Right atrium auricular region (tissue), 2 donors: ENCODE measurements around the gene MESD. TPM values are rescaled to one million over a fixed set of nuclear protein-coding genes. Genes with fewer than 3 reads are reported as not detected.

Experiments used
- DNase-seq: peaks from one replicate; pipeline ENCODE4 v3.0.0-alpha.2; 2019; ENCODE audit warnings: low spot score
- H3K27ac ChIP-seq, 2 donors: fragments of 200-600 bp; sonication (generic); 1 replicate in 1 of 2; 2 replicates in 1 of 2; pipeline ENCODE4 v1.5.1; 2016 to 2019
- H3K27me3 ChIP-seq, 2 donors: fragments of 200-600 bp; sonication (generic); one replicate each; pipeline versions ENCODE4 v1.5.1 to v1.6.0; 2017 to 2019
- H3K36me3 ChIP-seq: fragments of 200-600 bp; sonication (generic); one replicate; pipeline ENCODE4 v1.5.1; 2016
- H3K4me1 ChIP-seq, 2 donors: fragments of 200-600 bp; sonication (generic); one replicate each; pipeline versions ENCODE4 v1.5.1 to v1.6.0; 2017 to 2019
- H3K4me3 ChIP-seq, 2 donors: fragments of 200-600 bp; sonication (generic); 1 replicate in 1 of 2; 2 replicates in 1 of 2; pipeline ENCODE4 v1.5.1; 2017 to 2019; ENCODE audit warnings: mild to moderate bottlenecking in 1 of 2, moderate library complexity in 1 of 2
- H3K9me3 ChIP-seq, 2 donors: fragments of 200-600 bp; sonication (generic); one replicate each; pipeline ENCODE4 v1.5.1; 2019
- total RNA-seq, 2 donors: library from RNA; depleted of rRNA; stranded (reverse); fragments of >200 nt; gene quantifications; one replicate each; pipeline ENCODE4 v1.1.0, GENCODE V29; 2016
- TF ChIP-seq, protein P1 (sequence below), 2 donors: fragments of 200-600 bp; sonication (generic); IDR thresholded peaks; one replicate each; pipeline ENCODE4 v1.5.1; 2019; ENCODE audit warnings: antibody characterized with exemption in 2 of 2

MESD gene
- total RNA-seq, 2 donors from 2014 or later, result 11.3 to 14.5 TPM

DNA sequence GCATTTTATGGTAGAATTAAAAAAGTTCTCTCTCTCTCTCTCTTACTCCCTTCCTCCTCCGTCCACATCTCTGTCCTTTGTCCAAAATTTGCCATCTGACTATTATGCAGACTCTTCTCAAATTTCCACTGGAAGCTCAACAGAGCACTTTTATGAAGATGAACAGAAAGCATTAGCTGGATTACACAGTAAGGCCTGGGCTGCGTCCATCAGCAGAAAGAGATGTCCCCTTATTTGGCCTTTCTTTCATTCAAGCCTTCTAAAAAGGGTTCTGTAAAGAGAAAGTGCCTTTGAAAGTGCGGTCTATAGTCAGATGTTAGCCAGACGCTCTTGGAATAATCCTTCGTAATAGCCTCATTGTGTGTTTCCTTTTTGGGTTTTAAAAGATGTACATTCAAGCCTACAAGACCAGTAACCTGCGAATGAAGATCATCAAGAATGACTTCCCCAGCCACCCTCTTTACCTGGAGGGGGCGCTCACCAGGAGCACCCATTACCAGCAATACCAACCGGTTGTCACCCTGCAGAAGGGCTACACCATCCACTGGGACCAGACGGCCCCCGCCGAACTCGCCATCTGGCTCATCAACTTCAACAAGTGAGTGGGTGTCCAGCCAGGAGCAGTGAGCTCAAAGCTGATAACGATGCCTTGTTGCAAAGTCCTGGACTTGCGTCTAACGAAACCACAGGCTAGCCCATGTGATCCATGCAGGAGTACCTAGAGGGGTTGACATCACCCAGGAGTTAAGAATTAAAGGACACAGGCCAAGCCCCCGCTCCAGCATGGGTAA is 53.1 kb downstream of the MESD start:
- TF ChIP-seq, protein P1, sequence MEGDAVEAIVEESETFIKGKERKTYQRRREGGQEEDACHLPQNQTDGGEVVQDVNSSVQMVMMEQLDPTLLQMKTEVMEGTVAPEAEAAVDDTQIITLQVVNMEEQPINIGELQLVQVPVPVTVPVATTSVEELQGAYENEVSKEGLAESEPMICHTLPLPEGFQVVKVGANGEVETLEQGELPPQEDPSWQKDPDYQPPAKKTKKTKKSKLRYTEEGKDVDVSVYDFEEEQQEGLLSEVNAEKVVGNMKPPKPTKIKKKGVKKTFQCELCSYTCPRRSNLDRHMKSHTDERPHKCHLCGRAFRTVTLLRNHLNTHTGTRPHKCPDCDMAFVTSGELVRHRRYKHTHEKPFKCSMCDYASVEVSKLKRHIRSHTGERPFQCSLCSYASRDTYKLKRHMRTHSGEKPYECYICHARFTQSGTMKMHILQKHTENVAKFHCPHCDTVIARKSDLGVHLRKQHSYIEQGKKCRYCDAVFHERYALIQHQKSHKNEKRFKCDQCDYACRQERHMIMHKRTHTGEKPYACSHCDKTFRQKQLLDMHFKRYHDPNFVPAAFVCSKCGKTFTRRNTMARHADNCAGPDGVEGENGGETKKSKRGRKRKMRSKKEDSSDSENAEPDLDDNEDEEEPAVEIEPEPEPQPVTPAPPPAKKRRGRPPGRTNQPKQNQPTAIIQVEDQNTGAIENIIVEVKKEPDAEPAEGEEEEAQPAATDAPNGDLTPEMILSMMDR (IDR thresholded peaks at IDR 0.05), result no peak
- no peak overlapping the region for H3K27ac ChIP-seq

DNA sequence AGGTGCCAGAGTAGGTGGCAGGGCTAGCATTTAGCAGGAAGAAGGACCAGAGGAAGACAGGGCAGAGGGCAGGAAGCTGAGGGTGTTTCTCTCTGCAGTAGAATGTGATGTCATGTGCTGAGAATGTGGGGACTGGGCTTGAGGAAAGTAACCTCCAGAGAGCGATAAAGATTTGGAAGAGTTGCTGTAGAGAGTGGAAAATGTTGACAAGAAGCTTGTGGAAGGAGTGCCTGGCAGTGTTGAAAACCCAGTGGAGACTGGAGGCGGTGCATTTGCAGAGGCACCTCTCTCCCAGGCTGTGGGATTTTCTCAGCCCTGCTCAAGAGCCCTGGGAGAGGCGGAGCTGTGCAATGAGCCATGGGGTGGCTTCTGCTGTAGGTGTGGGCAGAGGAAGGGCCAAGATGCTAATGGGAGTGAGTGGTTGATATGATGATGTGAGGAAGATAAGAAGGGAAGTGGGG is 54.8 kb downstream of the MESD start:
- TF ChIP-seq, protein P1 (IDR thresholded peaks at IDR 0.05), result no peak
- DNase-seq, result no peak
- Histone ChIP-seq H3K36me3 (no peaks in the 10 kb centered on the region), H3K4me1 (peaks cover 0 to 3% of the 10 kb centered on the region in 2 donors), H3K4me3 (no peak overlapping the region), H3K27ac (peak overlapping the region; percentile 19 to 61), H3K9me3 (no peaks in the 10 kb centered on the region), H3K27me3 (no peaks in the 10 kb centered on the region)

More for the DNA sequence above, 53.1 kb downstream of the MESD start:
- no peaks in the 10 kb centered on the region for H3K36me3 ChIP-seq
- H3K4me1 ChIP-seq, result peaks cover 0 to 3% of the 10 kb centered on the region in 2 donors
- DNase-seq, result no peak
- no peaks in the 10 kb centered on the region for H3K9me3 ChIP-seq
- no peak overlapping the region for H3K4me3 ChIP-seq
- no peaks in the 10 kb centered on the region for H3K27me3 ChIP-seq

DNA sequence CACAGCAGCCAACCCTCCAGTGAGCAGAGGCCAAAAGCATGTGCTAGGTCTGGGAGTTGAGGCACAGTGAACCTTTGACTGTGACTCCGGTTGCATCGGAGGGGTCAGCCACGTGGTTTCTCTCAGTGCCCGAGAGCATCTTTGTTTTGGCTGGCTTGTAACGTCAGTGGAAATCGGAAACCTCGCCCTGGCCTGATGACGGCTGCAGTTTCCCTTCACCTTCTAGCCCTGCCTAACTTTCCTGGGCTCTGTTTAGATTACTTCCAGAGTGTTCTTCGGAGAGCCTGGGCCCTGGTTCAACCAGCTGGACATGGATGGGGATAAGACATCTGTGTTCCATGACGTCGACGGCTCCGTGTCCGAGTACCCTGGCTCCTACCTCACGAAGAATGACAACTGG is 56.6 kb downstream of the MESD start:
- Histone ChIP-seq H3K9me3 (no peaks in the 10 kb centered on the region), H3K36me3 (no peaks in the 10 kb centered on the region), H3K4me1 (peaks cover 0 to 3% of the 10 kb centered on the region in 2 donors), H3K27ac (peak overlapping the region; percentile 53 to 61), H3K4me3 (no peak overlapping the region), H3K27me3 (no peaks in the 10 kb centered on the region)
- TF ChIP-seq, protein P1 (IDR thresholded peaks at IDR 0.05), result no peak
- peak; percentile 85 for DNase-seq

DNA sequence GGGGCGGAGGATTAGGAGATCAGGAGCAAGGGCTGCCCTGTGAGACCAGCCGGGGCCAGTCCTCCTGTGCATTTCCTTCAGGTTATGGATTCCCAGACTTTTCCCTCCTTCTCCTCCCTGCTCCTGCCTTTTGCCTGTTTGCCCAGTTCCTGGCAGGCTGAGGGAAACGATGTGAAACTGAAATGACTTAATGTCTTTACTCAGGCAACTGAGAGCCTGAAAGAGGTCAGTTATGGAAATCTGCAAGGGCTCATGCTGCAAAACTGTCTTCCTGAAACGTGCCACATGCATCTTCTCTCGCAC is 57.2 kb downstream of the MESD start:
- H3K27ac ChIP-seq, result peak overlapping the region; percentile 53 to 61
- TF ChIP-seq, protein P1 (IDR thresholded peaks at IDR 0.05), result no peak
- H3K36me3 ChIP-seq, result no peaks in the 10 kb centered on the region
- H3K4me1 ChIP-seq, result peaks cover 0 to 3% of the 10 kb centered on the region in 2 donors
- no peak for DNase-seq
- no peaks in the 10 kb centered on the region for H3K27me3 ChIP-seq
- H3K4me3 ChIP-seq, result no peak overlapping the region
- no peaks in the 10 kb centered on the region for H3K9me3 ChIP-seq

DNA sequence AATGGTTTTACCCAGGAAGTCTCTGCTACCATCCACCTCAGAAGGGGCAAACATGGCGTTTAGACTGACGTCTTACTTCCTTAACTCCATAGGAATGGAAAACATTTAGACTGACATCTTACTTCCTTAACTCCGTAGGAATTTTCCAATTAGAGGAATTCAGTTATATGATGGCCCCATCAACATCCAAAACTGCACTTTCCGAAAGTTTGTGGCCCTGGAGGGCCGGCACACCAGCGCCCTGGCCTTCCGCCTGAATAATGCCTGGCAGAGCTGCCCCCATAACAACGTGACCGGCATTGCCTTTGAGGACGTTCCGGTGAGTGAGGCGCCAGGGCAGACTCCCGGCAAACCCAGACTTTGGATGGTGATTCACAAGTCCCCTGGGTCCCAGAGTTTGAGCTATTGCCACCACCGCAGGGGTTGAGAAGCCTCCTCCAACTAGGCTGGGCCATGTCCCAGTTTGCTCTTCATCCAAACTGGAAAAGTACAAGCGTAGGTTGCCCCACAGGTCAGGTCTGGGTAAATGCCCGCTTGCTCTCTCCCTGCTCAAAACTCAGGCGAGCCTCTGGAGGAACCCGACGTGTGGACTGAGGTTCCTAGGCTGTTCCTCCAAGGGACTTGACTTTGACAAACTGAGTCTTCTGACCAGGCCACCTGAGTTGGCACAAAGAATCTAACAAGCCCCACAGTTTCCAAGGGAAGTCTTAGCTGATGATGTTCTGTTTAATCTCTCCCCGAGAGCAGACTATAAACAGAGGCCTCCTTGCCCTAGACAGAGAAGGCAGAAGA is 57.7 kb downstream of the MESD start:
- Histone ChIP-seq H3K4me3 (no peak overlapping the region), H3K36me3 (no peaks in the 10 kb centered on the region), H3K27me3 (no peaks in the 10 kb centered on the region), H3K9me3 (no peaks in the 10 kb centered on the region), H3K4me1 (peaks cover 0 to 3% of the 10 kb centered on the region in 2 donors), H3K27ac (peak overlapping the region; percentile 53 to 61)
- DNase-seq, result peak; percentile 80
- TF ChIP-seq, protein P1 (IDR thresholded peaks at IDR 0.05), result no peak
